Endothelial cell of umbilical vein (primary cell): ENCODE measurements around the gene THSD4. TPM values are rescaled to one million over a fixed set of nuclear protein-coding genes. Genes with fewer than 3 reads are reported as not detected.

Source experiments
- BruUV-seq: library from RNA; stranded (reverse); fragments of 400-500 nt; replicated peaks from 2 replicates; lab custom pipeline; 2021; lab: Mats Ljungman, UMichigan
- CTCF ChIA-PET: fragments of 300-600, 350-600 bp; sonication (Branson Sonifier 250); formaldehyde crosslinking; loops from one replicate; lab custom pipeline; 2021; ENCODE audit warnings: antibody characterized with exemption, inconsistent platforms; lab: Charles Lee
- POLR2A ChIA-PET: fragments of 300-600, 350-600 bp; sonication (Branson Sonifier 250); formaldehyde crosslinking; loops from one replicate; lab custom pipeline; 2021; ENCODE audit warnings: antibody characterized with exemption, inconsistent platforms; lab: Charles Lee
- DNase-seq: peaks from one replicate; pipeline ENCODE4 v3.0.0-alpha.2; 2011; ENCODE audit warnings: low read depth, low spot score
- FAIRE-seq: peaks from 2 replicates; lab custom pipeline; 2011; peaks lifted over from hg19 to GRCh38; lab: Jason Lieb, UNC
- H2AFZ ChIP-seq: 2 replicates; pipeline ENCODE4 v1.6.0; 2012; ENCODE audit warnings: low read depth, low read length, control low read depth, inconsistent platforms
- H3K27ac ChIP-seq: 2 replicates; pipeline ENCODE4 v1.5.1; 2011; ENCODE audit warnings: low read depth, mild to moderate bottlenecking, control low read depth, low read length, moderate library complexity; ENCODE audit not compliant: insufficient read depth
- H3K27me3 ChIP-seq, 2 experiments: 2 replicates each; pipeline versions ENCODE4 v1.6.0 to v1.6.1; 2011; ENCODE audit warnings: low read length in 2 of 2, mixed read lengths in 1 of 2; ENCODE audit not compliant: control insufficient read depth in 2 of 2, insufficient read depth in 2 of 2
- H3K36me3 ChIP-seq, 2 experiments: 2 replicates in 1 of 2; 3 replicates in 1 of 2; pipeline ENCODE4 v1.5.1; 2011; ENCODE audit warnings: low read length in 2 of 2, mild to moderate bottlenecking in 1 of 2, moderate library complexity in 1 of 2; ENCODE audit not compliant: control insufficient read depth in 2 of 2, insufficient read depth in 2 of 2; ENCODE audit errors: extremely low read depth in 1 of 2
- H3K4me1 ChIP-seq: 3 replicates; pipeline ENCODE4 v1.5.1; 2011; ENCODE audit warnings: mild to moderate bottlenecking, low read length; ENCODE audit not compliant: control insufficient read depth, insufficient read depth; ENCODE audit errors: extremely low read depth
- H3K4me2 ChIP-seq: 2 replicates; pipeline ENCODE4 v1.6.1; 2011; ENCODE audit warnings: low read length, control low read depth, mixed read lengths; ENCODE audit not compliant: insufficient read depth
- H3K4me3 ChIP-seq, 3 experiments: fragments of 200-600 bp in 1 of 3; sonication (generic), shearing (Covaris generic) in 1 of 3; replicated peaks in 1 of 3; 2 replicates each; pipeline ENCODE4 v1.5.1; 2011 to 2016; ENCODE audit warnings: control low read depth in 3 of 3, low read length in 3 of 3, mild to moderate bottlenecking in 2 of 3, inconsistent platforms in 1 of 3, low read depth in 1 of 3, moderate library complexity in 1 of 3; ENCODE audit not compliant: insufficient read depth in 1 of 3
- H3K79me2 ChIP-seq: 2 replicates; pipeline ENCODE4 v1.6.0; 2012; ENCODE audit warnings: low read length, inconsistent platforms; ENCODE audit not compliant: control insufficient read depth, insufficient read depth
- H3K9ac ChIP-seq: replicated peaks from 2 replicates; pipeline ENCODE3; 2011; ENCODE audit warnings: low read length, control low read depth; ENCODE audit not compliant: insufficient read depth; ENCODE audit errors: extremely low read depth
- H3K9me1 ChIP-seq: replicated peaks from 3 replicates; pipeline ENCODE4 v1.6.0; 2011; ENCODE audit warnings: mild to moderate bottlenecking, low read length; ENCODE audit not compliant: control insufficient read depth, insufficient read depth; ENCODE audit errors: extremely low read depth
- H3K9me3 ChIP-seq: replicated peaks from 2 replicates; pipeline ENCODE4 v1.5.1; 2012; ENCODE audit warnings: low read length, inconsistent platforms; ENCODE audit not compliant: control insufficient read depth, insufficient read depth
- H4K20me1 ChIP-seq: replicated peaks from 2 replicates; pipeline ENCODE3; 2011; ENCODE audit warnings: mild to moderate bottlenecking, low read length; ENCODE audit not compliant: control insufficient read depth, insufficient read depth; ENCODE audit errors: extremely low read depth
- EZH2 ChIP-seq: IDR thresholded peaks from 2 replicates; pipeline ENCODE4 v1.6.1; 2012; ENCODE audit warnings: borderline replicate concordance, low read depth, mild to moderate bottlenecking, moderate library complexity, low read length, inconsistent platforms; ENCODE audit not compliant: severe bottlenecking
- FOS ChIP-seq: IDR thresholded peaks from 2 replicates; pipeline ENCODE4 v1.6.1; 2011; ENCODE audit warnings: mild to moderate bottlenecking, low read length, moderate library complexity, borderline replicate concordance; ENCODE audit not compliant: insufficient read depth
- GATA2 ChIP-seq: IDR thresholded peaks from 2 replicates; pipeline ENCODE4 v1.7.0; 2011; ENCODE audit warnings: low read depth, mild to moderate bottlenecking, moderate library complexity, mixed read lengths, low read length; ENCODE audit not compliant: insufficient read length, insufficient read depth
- JUN ChIP-seq: IDR thresholded peaks from 2 replicates; pipeline ENCODE4 v1.6.1; 2011; ENCODE audit warnings: borderline replicate concordance, low read depth; ENCODE audit not compliant: insufficient read length, insufficient read depth
- MYC ChIP-seq: IDR thresholded peaks from one replicate; pipeline ENCODE4 v1.6.1; 2011; ENCODE audit warnings: mild to moderate bottlenecking, low read depth, low read length
- POLR2A ChIP-seq: IDR thresholded peaks from 2 replicates; pipeline ENCODE4 v1.6.1; 2012; ENCODE audit warnings: low read depth, mild to moderate bottlenecking, control low read depth, low read length
- POLR2AphosphoS5 ChIP-seq: IDR thresholded peaks from 2 replicates; pipeline ENCODE4 v1.6.1; 2012; ENCODE audit warnings: low read depth, mild to moderate bottlenecking, control low read depth, low read length, moderate library complexity; ENCODE audit not compliant: insufficient read depth
- dilution Hi-C: fragments of 300-500 bp; cut with MboI; formaldehyde crosslinking; loops from one replicate; pipeline ENCODE4 v1.15.0; 2019; ENCODE audit warnings: low sequenced_read_pairs; ENCODE audit not compliant: extremely low pct_ligation_motif_present
- intact Hi-C: fragments of 100-400 bp; cut with micrococcal nuclease; formaldehyde crosslinking; loops from one replicate; pipeline ENCODE4 v1.10.0; 2022
- polyA plus RNA-seq, 4 experiments: library from polyadenylated mRNA; depleted of rRNA in 3 of 4; stranded (reverse) in 3 of 4; unstranded in 1 of 4; fragments of >200 nt; gene quantifications; 2 replicates each; pipeline versions ENCODE4 v1.2.1 to v1.2.3, GENCODE V29; 2011 to 2012; ENCODE audit warnings: missing spikeins in 1 of 4
- total RNA-seq: library from RNA; stranded (reverse); gene quantifications from 2 replicates; pipeline ENCODE4 v1.2.3, GENCODE V29; 2021
- TF ChIP-seq, protein P1 (sequence below), 2 donors: IDR thresholded peaks; 1 replicate in 1 of 2; 2 replicates in 1 of 2; pipeline ENCODE4 v1.5.1; 2011; ENCODE audit warnings: low read length in 2 of 2, mild to moderate bottlenecking in 2 of 2, moderate library complexity in 2 of 2, control low read depth in 1 of 2, inconsistent platforms in 1 of 2, low read depth in 1 of 2; ENCODE audit not compliant: insufficient read depth in 1 of 2; ENCODE audit errors: extremely low read depth in 1 of 2
- TF ChIP-seq, protein P2 (sequence below): IDR thresholded peaks from 2 replicates; pipeline ENCODE4 v1.6.1; 2011; ENCODE audit not compliant: insufficient read depth, insufficient read length

Gene THSD4
- total and polyA plus RNA-seq, 2 donors (not counting 3 experiments of a cell fraction or from before 2014, with no cell fraction given) = 9.9 to 25.4 TPM

DNA sequence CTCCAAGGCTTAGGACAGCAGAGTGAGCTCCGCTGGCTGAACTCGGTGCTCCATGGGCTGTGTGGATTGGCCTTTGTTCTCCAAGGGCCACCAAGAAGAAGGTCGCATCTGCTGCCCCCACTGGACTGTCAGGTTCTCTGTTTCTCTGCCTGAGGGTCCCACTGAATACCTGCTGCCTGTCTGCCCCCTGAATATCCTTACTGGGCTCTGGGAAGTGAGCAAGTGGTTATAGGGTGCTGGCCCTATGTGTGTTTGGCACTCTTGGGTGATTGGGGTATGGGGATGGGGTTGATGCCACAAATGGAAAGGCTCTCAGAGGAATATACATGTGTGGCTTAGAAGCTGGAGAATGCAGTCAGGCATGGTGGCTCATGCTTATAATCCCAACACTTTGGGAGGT, 82.3 kb downstream of the THSD4 start:
- no peak for DNase-seq
- no peaks in the 10 kb centered on the region for H3K79me2 ChIP-seq
- H3K27me3 ChIP-seq = no peaks in the 10 kb centered on the region
- no peak overlapping the region for H3K27ac ChIP-seq
- TF ChIP-seq, protein P1, sequence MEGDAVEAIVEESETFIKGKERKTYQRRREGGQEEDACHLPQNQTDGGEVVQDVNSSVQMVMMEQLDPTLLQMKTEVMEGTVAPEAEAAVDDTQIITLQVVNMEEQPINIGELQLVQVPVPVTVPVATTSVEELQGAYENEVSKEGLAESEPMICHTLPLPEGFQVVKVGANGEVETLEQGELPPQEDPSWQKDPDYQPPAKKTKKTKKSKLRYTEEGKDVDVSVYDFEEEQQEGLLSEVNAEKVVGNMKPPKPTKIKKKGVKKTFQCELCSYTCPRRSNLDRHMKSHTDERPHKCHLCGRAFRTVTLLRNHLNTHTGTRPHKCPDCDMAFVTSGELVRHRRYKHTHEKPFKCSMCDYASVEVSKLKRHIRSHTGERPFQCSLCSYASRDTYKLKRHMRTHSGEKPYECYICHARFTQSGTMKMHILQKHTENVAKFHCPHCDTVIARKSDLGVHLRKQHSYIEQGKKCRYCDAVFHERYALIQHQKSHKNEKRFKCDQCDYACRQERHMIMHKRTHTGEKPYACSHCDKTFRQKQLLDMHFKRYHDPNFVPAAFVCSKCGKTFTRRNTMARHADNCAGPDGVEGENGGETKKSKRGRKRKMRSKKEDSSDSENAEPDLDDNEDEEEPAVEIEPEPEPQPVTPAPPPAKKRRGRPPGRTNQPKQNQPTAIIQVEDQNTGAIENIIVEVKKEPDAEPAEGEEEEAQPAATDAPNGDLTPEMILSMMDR (IDR thresholded peaks at IDR 0.05; ENCODE audit: extremely low read depth in 1 of 2, insufficient read depth in 1 of 2, low read depth in 1 of 2, low read length in 2 of 2) = no peak
- no peak overlapping the region for H3K4me2 ChIP-seq
- dilution Hi-C loops (no loop called here), intact Hi-C loops (no loop called here)
- H3K9me3 ChIP-seq = no peaks in the 10 kb centered on the region
- no peaks in the 10 kb centered on the region for H3K4me1 ChIP-seq
- CTCF ChIA-PET = interaction anchor here (1.2 to 1.8 kb wide), 3 partner anchors 10 to 45 kb away, joined by 3 to 6 read pairs (median 4); no protein-coding TSS in a partner anchor
- H2AFZ ChIP-seq = no peak overlapping the region
- H3K36me3 ChIP-seq = no peaks in the 10 kb centered on the region
- no peaks in the 10 kb centered on the region for H3K9me1 ChIP-seq
- BruUV-seq = no TSS peak
- H3K4me3 ChIP-seq = no peak overlapping the region
- no peak for FAIRE-seq
- H3K9ac ChIP-seq = no peak overlapping the region
- H4K20me1 ChIP-seq = no peaks in the 10 kb centered on the region
- POLR2A ChIA-PET = no interaction called here

DNA sequence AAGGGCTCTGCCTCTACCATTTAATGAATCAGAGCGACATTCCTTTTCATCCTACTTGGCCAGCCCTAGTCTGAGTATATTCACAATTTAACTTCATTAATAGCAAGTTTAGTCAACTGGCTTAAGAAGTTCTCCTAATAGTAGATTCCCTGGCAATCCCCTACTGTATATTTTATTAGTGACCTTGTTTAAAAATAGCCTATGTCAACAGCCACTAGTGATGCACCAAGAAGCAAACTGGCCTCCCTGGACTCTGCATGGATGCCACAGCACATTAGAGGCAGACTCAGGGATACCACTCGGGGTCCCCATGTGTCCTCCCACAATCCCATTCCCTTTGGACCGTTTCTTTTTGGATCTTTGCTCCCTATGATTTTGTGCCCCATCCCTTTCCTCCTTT, 83.6 kb downstream of the THSD4 start:
- BruUV-seq = no TSS peak
- intact Hi-C loops = no loop called here
- no peak for FAIRE-seq

More for the DNA sequence above, 83.6 kb downstream of the THSD4 start:
- Histone ChIP-seq H4K20me1 (no peaks in the 10 kb centered on the region), H3K4me2 (no peak overlapping the region), H3K9ac (no peak overlapping the region), H3K79me2 (no peaks in the 10 kb centered on the region), H3K36me3 (no peaks in the 10 kb centered on the region), H3K27me3 (no peaks in the 10 kb centered on the region), H3K4me1 (no peaks in the 10 kb centered on the region), H2AFZ (no peak overlapping the region), H3K4me3 (no peak overlapping the region), H3K9me1 (no peaks in the 10 kb centered on the region), H3K27ac (no peak overlapping the region), H3K9me3 (no peaks in the 10 kb centered on the region)
- no peak for TF ChIP-seq JUN
- TF ChIP-seq, protein P2, sequence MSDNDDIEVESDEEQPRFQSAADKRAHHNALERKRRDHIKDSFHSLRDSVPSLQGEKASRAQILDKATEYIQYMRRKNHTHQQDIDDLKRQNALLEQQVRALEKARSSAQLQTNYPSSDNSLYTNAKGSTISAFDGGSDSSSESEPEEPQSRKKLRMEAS = no peak
- no peak for TF ChIP-seq FOS
- no peak for TF ChIP-seq EZH2
- TF ChIP-seq MYC = no peak
- no peak for TF ChIP-seq GATA2
- TF ChIP-seq POLR2A = no peak
- no peak for TF ChIP-seq POLR2AphosphoS5
- DNase-seq = no peak
- dilution Hi-C loops = no loop called here
- ChIA-PET CTCF (no interaction called here), POLR2A (no interaction called here)
